ENCODE results near the gene ZZZ3. TPM values are rescaled to one million over a fixed set of nuclear protein-coding genes. Genes with fewer than 3 reads are reported as not detected.

The ZZZ3 gene
- total RNA-seq, 1 donor from 2014 or later, result 106 TPM

GRCh38 chr1:77643456-77643855, 39.0 kb downstream of the ZZZ3 start:
- H3K4me3 ChIP-seq, result no peak overlapping the region
- H3K27ac ChIP-seq, result no peak overlapping the region
- H3K27ac Mint-ChIP-seq, result no peak overlapping the region
- no peak overlapping the region for H3K4me3 Mint-ChIP-seq
- TF ChIP-seq EZH2 (IDR thresholded peaks at IDR 0.05), result no peak
- TF ChIP-seq EZH2phosphoT487 (IDR thresholded peaks at IDR 0.05), result no peak
- no peak for TF ChIP-seq CTCF (IDR thresholded peaks at IDR 0.05)
- H3K27me3 Mint-ChIP-seq (ENCODE audit: insufficient read depth, low read depth), result no peaks in the 10 kb centered on the region
- no peak overlapping the region for H3K4me2 ChIP-seq
- no peaks in the 10 kb centered on the region for H3K4me1 ChIP-seq
- no peak overlapping the region for H3K9ac ChIP-seq
- H3K27me3 ChIP-seq, result no peaks in the 10 kb centered on the region
- H3K79me2 ChIP-seq (ENCODE audit: low read depth), result peaks cover 86% of the 10 kb centered on the region
- no peaks in the 10 kb centered on the region for H3K9me3 ChIP-seq (ENCODE audit: low read depth)
- H4K20me1 ChIP-seq (ENCODE audit: low read depth), result peaks cover 13% of the 10 kb centered on the region
- H3K36me3 ChIP-seq, result no peaks in the 10 kb centered on the region
- peaks cover 23% of the 10 kb centered on the region for H3K36me3 Mint-ChIP-seq
- H2AFZ ChIP-seq (replicated peaks), result no peak overlapping the region
- H3K9me3 Mint-ChIP-seq, result peaks cover 9% of the 10 kb centered on the region
- H3F3A ChIP-seq (ENCODE audit: low read depth), result no peaks in the 10 kb centered on the region
- H3K4me1 Mint-ChIP-seq, result no peaks in the 10 kb centered on the region
- no peak for DNase-seq (ENCODE audit: low spot score)

- no peaks in the 10 kb centered on the region for H3K4me1 ChIP-seq
- H3K9me3 Mint-ChIP-seq, result peaks cover 6% of the 10 kb centered on the region
- no peak for TF ChIP-seq EZH2 (IDR thresholded peaks at IDR 0.05)
- TF ChIP-seq CTCF (IDR thresholded peaks at IDR 0.05), result no peak
- no peak for TF ChIP-seq EZH2phosphoT487 (IDR thresholded peaks at IDR 0.05)
- H3K4me3 ChIP-seq, result no peak overlapping the region
- no peak overlapping the region for H3K27ac ChIP-seq
- H3K9me3 ChIP-seq (ENCODE audit: low read depth), result no peaks in the 10 kb centered on the region
- no peak overlapping the region for H2AFZ ChIP-seq (replicated peaks)
- no peaks in the 10 kb centered on the region for H3F3A ChIP-seq (ENCODE audit: low read depth)
- peaks cover 21% of the 10 kb centered on the region for H3K36me3 Mint-ChIP-seq
- H3K36me3 ChIP-seq, result no peaks in the 10 kb centered on the region
- DNase-seq (ENCODE audit: low spot score), result no peak
- no peak overlapping the region for H3K27ac Mint-ChIP-seq
- no peaks in the 10 kb centered on the region for H3K4me1 Mint-ChIP-seq
- peaks cover 81% of the 10 kb centered on the region for H3K79me2 ChIP-seq (ENCODE audit: low read depth)
- peaks cover 14% of the 10 kb centered on the region for H4K20me1 ChIP-seq (ENCODE audit: low read depth)
- H3K4me3 Mint-ChIP-seq, result no peak overlapping the region
- no peak overlapping the region for H3K4me2 ChIP-seq
- H3K27me3 Mint-ChIP-seq (ENCODE audit: insufficient read depth, low read depth), result no peaks in the 10 kb centered on the region
- no peaks in the 10 kb centered on the region for H3K27me3 ChIP-seq
- H3K9ac ChIP-seq, result no peak overlapping the region
Observed at GRCh38 chr1:77642941-77643340, 39.5 kb downstream of the ZZZ3 start.

GRCh38 chr1:77642196-77642595, 40.3 kb downstream of the ZZZ3 start:
- Mint-ChIP-seq H3K4me3 (no peak overlapping the region), H3K36me3 (peaks cover 21% of the 10 kb centered on the region), H3K4me1 (no peaks in the 10 kb centered on the region), H3K27me3 (ENCODE audit: insufficient read depth, low read depth) (no peaks in the 10 kb centered on the region), H3K27ac (no peak overlapping the region), H3K9me3 (peaks cover 5% of the 10 kb centered on the region)
- TF ChIP-seq EZH2 (IDR thresholded peaks at IDR 0.05), result no peak
- TF ChIP-seq CTCF (IDR thresholded peaks at IDR 0.05), result no peak
- no peak for TF ChIP-seq EZH2phosphoT487 (IDR thresholded peaks at IDR 0.05)
- Histone ChIP-seq H3K4me3 (no peak overlapping the region), H3F3A (ENCODE audit: low read depth) (no peaks in the 10 kb centered on the region), H3K9ac (no peak overlapping the region), H3K27ac (no peak overlapping the region), H3K79me2 (ENCODE audit: low read depth) (peaks cover 76% of the 10 kb centered on the region), H4K20me1 (ENCODE audit: low read depth) (peaks cover 19% of the 10 kb centered on the region), H3K36me3 (no peaks in the 10 kb centered on the region), H3K4me1 (no peaks in the 10 kb centered on the region), H3K27me3 (no peaks in the 10 kb centered on the region), H3K4me2 (no peak overlapping the region), H3K9me3 (ENCODE audit: low read depth) (no peaks in the 10 kb centered on the region), H2AFZ (replicated peaks) (no peak overlapping the region)
- no peak for DNase-seq (ENCODE audit: low spot score)
